T47D (cell line): ENCODE measurements around the gene DNAJA3.
A peak's percentile ranks its signal among the peaks of the same experiment; 100 is the strongest.

ENCODE experiments used
- DNase-seq, 2 experiments: peaks; one replicate each; pipeline versions ENCODE4 v3.0.0 to v3.0.0-alpha.2; 2011 to 2012; ENCODE audit warnings: low read depth in 1 of 2, low spot score in 1 of 2
- JUND ChIP-seq: IDR thresholded peaks from 2 replicates; pipeline ENCODE4 v1.6.1; 2012; ENCODE audit warnings: low read depth
- in situ Hi-C: cut with HindIII; loops from 2 replicates; pipeline ENCODE4 v1.10.0; 2016; ENCODE audit warnings: low sequenced_read_pairs, low pct_unique_long_range_greater_than_20kb

DNAJA3 gene

GRCh38 chr16:4425378-4426020 is at the start of gene DNAJA3:
DNAJA3 (plus strand) TSS chr16:4425868; CDS start chr16:4425882, 14 bp downstream.
- DNase-seq, result peak; percentile 95
- in situ Hi-C loops, result no loop called here
- no peak for TF ChIP-seq JUND

GRCh38 chr16:4376126-4376892 is 49.4 kb upstream of the DNAJA3 start:
- DNase-seq, result peak in 1 of 2 experiments; percentile 55
- in situ Hi-C loops, result no loop called here
- no peak for TF ChIP-seq JUND

GRCh38 chr16:4376893-4377572 is 48.6 kb upstream of the DNAJA3 start:
- no peak for DNase-seq
- in situ Hi-C loops, result no loop called here
- no peak for TF ChIP-seq JUND

DNA sequence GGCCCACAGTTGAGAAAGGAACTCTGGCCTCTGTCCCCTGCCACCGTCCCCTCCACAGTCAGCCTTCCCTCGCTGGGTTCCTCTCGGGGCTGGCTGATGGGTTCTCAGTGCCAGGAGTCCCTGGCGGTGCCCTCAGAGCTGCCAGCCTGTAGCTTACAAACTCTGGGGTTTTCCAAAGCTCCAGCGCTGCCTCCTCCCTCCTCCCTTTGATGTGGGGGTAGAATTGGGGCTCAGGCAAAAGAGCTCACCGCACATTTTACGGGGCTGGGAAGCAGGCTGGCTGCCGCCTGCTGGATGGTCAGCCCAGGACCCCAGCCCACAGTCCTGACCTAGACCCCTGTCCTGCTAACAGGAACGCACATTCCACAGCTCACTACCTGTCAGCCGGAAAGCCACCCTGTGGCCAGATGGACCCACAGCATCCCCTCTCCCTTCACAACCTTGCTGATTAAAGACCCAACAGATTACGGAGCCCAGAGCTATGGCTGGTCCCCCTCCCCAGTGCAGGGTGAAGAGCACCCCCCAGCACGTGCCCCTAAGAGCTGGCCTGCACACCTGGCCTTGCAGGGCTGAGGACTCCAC is 48.0 kb upstream of the DNAJA3 start:
- in situ Hi-C loops, result no loop called here
- no peak for TF ChIP-seq JUND
- DNase-seq, result no peak

GRCh38 chr16:4378161-4378666 is 47.5 kb upstream of the DNAJA3 start:
- no peak for DNase-seq
- in situ Hi-C loops, result no loop called here

DNA sequence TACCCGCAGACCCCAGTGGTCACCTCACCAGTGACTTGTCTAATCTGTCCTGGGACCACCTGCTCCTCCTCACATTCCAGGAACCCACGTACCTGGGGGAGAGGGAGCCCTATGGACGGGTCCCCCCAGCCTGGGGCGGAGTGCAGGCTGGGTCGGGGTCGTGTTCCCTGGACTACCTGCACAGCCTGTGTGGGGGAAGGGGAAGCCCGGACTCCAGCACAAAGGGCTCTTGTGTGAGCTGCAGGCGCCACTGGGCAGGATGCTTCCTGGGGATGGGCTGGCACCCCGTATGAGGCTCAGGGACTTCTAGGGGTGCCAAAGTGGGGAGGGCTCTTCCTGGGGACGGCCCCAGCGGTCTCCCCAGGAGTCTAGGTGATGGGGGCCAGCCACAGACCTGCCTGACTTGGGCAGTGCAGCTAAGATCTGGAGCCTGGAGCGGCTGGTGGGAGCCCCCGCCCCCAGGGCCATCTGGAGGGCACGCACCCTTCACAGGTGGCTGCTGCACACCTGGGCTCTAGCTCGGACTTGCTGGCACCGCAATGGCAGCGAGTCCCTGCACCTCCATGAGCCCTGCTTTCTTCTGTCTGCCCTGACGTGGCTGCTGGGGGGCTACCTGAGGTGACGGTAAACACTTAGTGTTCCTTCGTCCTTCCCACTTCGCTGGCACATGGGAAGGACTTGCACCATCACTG is 46.5 kb upstream of the DNAJA3 start:
- no peak for TF ChIP-seq JUND
- in situ Hi-C loops, result no loop called here
- DNase-seq, result no peak

More at GRCh38 chr16:4378161-4378666, 47.5 kb upstream of the DNAJA3 start:
- no peak for TF ChIP-seq JUND

GRCh38 chr16:4380119-4381063 is 45.3 kb upstream of the DNAJA3 start:
- in situ Hi-C loops, result no loop called here
- no peak for TF ChIP-seq JUND
- DNase-seq, result no peak

DNA sequence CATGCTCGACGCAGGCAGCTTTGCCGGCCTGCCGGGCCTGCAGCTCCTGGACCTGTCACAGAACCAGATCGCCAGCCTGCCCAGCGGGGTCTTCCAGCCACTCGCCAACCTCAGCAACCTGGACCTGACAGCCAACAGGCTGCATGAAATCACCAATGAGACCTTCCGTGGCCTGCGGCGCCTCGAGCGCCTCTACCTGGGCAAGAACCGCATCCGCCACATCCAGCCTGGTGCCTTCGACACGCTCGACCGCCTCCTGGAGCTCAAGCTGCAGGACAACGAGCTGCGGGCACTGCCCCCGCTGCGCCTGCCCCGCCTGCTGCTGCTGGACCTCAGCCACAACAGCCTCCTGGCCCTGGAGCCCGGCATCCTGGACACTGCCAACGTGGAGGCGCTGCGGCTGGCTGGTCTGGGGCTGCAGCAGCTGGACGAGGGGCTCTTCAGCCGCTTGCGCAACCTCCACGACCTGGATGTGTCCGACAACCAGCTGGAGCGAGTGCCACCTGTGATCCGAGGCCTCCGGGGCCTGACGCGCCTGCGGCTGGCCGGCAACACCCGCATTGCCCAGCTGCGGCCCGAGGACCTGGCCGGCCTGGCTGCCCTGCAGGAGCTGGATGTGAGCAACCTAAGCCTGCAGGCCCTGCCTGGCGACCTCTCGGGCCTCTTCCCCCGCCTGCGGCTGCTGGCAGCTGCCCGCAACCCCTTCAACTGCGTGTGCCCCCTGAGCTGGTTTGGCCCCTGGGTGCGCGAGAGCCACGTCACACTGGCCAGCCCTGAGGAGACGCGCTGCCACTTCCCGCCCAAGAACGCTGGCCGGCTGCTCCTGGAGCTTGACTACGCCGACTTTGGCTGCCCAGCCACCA is 44.4 kb upstream of the DNAJA3 start:
- DNase-seq, result no peak
- in situ Hi-C loops, result no loop called here
- no peak for TF ChIP-seq JUND

- no peak for DNase-seq
- no peak for TF ChIP-seq JUND
- in situ Hi-C loops, result no loop called here
Measured at GRCh38 chr16:4381935-4382794, 43.5 kb upstream of the DNAJA3 start.
